SK-N-SH (cell line): ENCODE results near the gene ZNF518A. TPM values are rescaled to one million over a fixed set of nuclear protein-coding genes. Genes with fewer than 3 reads are reported as not detected.

Source experiments
- CTCF ChIA-PET: fragments of 300-600, 350-600 bp; formaldehyde crosslinking; extraction: SDS; loops from one replicate; lab custom pipeline; 2021; lab: Yijun Ruan, JAX
- POLR2A ChIA-PET: fragments of 350-600 bp; sonication (Branson Sonifier 250); formaldehyde crosslinking; extraction: SDS; loops from one replicate; lab custom pipeline; 2020; ENCODE audit warnings: antibody characterized with exemption, inconsistent platforms; lab: Yijun Ruan, JAX
- DNase-seq: peaks from one replicate; pipeline ENCODE4 v3.0.0; 2012
- H2AFZ ChIP-seq: fragments of 200-600 bp; sonication (generic); 2 replicates; pipeline ENCODE4 v1.8.1; 2016; ENCODE audit warnings: antibody characterized with exemption, mild to moderate bottlenecking, low read depth
- H3F3A ChIP-seq: fragments of 200-600 bp; sonication (generic); replicated peaks from 2 replicates; pipeline ENCODE3; 2016; ENCODE audit warnings: antibody characterized with exemption, mild to moderate bottlenecking; ENCODE audit not compliant: insufficient read depth
- H3K27ac ChIP-seq, 2 experiments: fragments of 200-500 bp in 1 of 2; fragments of 200-600 bp in 1 of 2; sonication (Bioruptor generic) in 1 of 2; sonication (generic), shearing (Covaris generic) in 1 of 2; 2 replicates each; pipeline versions ENCODE4 v1.5.1 to v1.6.1; 2014 to 2016; ENCODE audit warnings: low read depth in 2 of 2, inconsistent platforms in 1 of 2, low read length in 1 of 2, mild to moderate bottlenecking in 1 of 2, mixed read lengths in 1 of 2
- H3K27me3 ChIP-seq: fragments of 200-600 bp; sonication (generic), shearing (Covaris generic); 2 replicates; pipeline ENCODE4 v1.6.1; 2016; ENCODE audit warnings: mixed run types; ENCODE audit not compliant: insufficient read depth
- H3K36me3 ChIP-seq, 2 experiments: fragments of 200-500 bp in 1 of 2; fragments of 200-600 bp in 1 of 2; sonication (Bioruptor generic) in 1 of 2; sonication (generic) in 1 of 2; replicated peaks in 1 of 2; 2 replicates each; pipeline versions ENCODE3 to v1.5.1; 2014 to 2016; ENCODE audit warnings: low read length in 1 of 2, mild to moderate bottlenecking in 1 of 2; ENCODE audit not compliant: insufficient read depth in 2 of 2, control insufficient read depth in 1 of 2
- H3K4me1 ChIP-seq, 2 experiments: fragments of 200-500 bp in 1 of 2; fragments of 200-600 bp in 1 of 2; sonication (Bioruptor generic) in 1 of 2; sonication (generic), shearing (Covaris generic) in 1 of 2; 2 replicates each; pipeline versions ENCODE4 v1.5.1 to v1.6.1; 2014 to 2016; ENCODE audit warnings: low read depth in 1 of 2, low read length in 1 of 2, mixed run types in 1 of 2; ENCODE audit not compliant: insufficient read depth in 2 of 2, control insufficient read depth in 1 of 2
- H3K4me2 ChIP-seq: fragments of 200-600 bp; sonication (generic), shearing (Covaris generic); 2 replicates; pipeline ENCODE4 v1.6.1; 2017; ENCODE audit warnings: mixed run types
- H3K4me3 ChIP-seq, 2 experiments: fragments of 200-500 bp in 1 of 2; fragments of 200-600 bp in 1 of 2; sonication (Bioruptor generic) in 1 of 2; sonication (generic), shearing (Covaris generic) in 1 of 2; 2 replicates each; pipeline versions ENCODE4 v1.5.1 to v1.8.1; 2014 to 2016; ENCODE audit warnings: low read depth in 2 of 2, inconsistent platforms in 1 of 2, low read length in 1 of 2, mild to moderate bottlenecking in 1 of 2, mixed read lengths in 1 of 2, moderate library complexity in 1 of 2
- H3K79me2 ChIP-seq: fragments of 200-600 bp; sonication (generic); 2 replicates; pipeline ENCODE4 v1.8.1; 2017; ENCODE audit warnings: mild to moderate bottlenecking; ENCODE audit not compliant: insufficient read depth
- H3K9ac ChIP-seq: fragments of 200-600 bp; sonication (generic); 2 replicates; pipeline ENCODE4 v1.6.1; 2017; ENCODE audit warnings: mixed run types
- H3K9me2 ChIP-seq: fragments of 200-600 bp; sonication (generic); 2 replicates; pipeline ENCODE4 v1.6.1; 2017; ENCODE audit warnings: mixed run types
- H3K9me3 ChIP-seq: fragments of 200-600 bp; sonication (generic); 2 replicates; pipeline ENCODE4 v1.6.1; 2017; ENCODE audit warnings: mixed run types, mild to moderate bottlenecking, moderate library complexity
- H4K20me1 ChIP-seq: fragments of 200-600 bp; sonication (generic); 2 replicates; pipeline ENCODE4 v1.6.1; 2017; ENCODE audit warnings: mild to moderate bottlenecking, mixed run types; ENCODE audit not compliant: insufficient read depth
- CHD2 ChIP-seq: fragments of 150-350 bp; IDR thresholded peaks from 2 replicates; pipeline ENCODE4 v1.6.1; 2018; ENCODE audit warnings: low read length; ENCODE audit not compliant: partially characterized antibody
- FOSL2 ChIP-seq: IDR thresholded peaks from 2 replicates; pipeline ENCODE4 v1.4.0; 2012; ENCODE audit warnings: low read depth, mild to moderate bottlenecking, moderate library complexity, borderline replicate concordance
- FOXJ3 ChIP-seq: sonication (generic); formaldehyde crosslinking; IDR thresholded peaks from 2 replicates; pipeline ENCODE4 v1.5.1; 2020; ENCODE audit warnings: mild to moderate bottlenecking, missing genetic modification reagents
- FOXM1 ChIP-seq: IDR thresholded peaks from 2 replicates; pipeline ENCODE4 v1.4.0; 2012; ENCODE audit warnings: low read depth, mild to moderate bottlenecking
- GABPA ChIP-seq: IDR thresholded peaks from 2 replicates; pipeline ENCODE4 v1.4.0; 2012; ENCODE audit warnings: low read depth, mild to moderate bottlenecking
- GATA2 ChIP-seq: sonication (generic); formaldehyde crosslinking; IDR thresholded peaks from 2 replicates; pipeline ENCODE4 v1.5.0; 2020; ENCODE audit warnings: mild to moderate bottlenecking, missing genetic modification reagents
- MXI1 ChIP-seq: IDR thresholded peaks from 2 replicates; pipeline ENCODE4 v1.6.1; 2012; ENCODE audit warnings: mild to moderate bottlenecking, low read depth, low read length, improper control_type of control experiment
- NRF1 ChIP-seq: IDR thresholded peaks from 2 replicates; pipeline ENCODE4 v1.6.1; 2012; ENCODE audit warnings: low read depth, mild to moderate bottlenecking, low read length
- POLR2AphosphoS5 ChIP-seq: IDR thresholded peaks from 2 replicates; pipeline ENCODE4 v1.6.1; 2012; ENCODE audit warnings: low read depth, low read length
- RAD21 ChIP-seq: IDR thresholded peaks from 2 replicates; pipeline ENCODE4 v1.6.1; 2012; ENCODE audit warnings: mild to moderate bottlenecking, low read length
- SIN3A ChIP-seq: IDR thresholded peaks from 2 replicates; pipeline ENCODE4 v1.6.1; 2012; ENCODE audit warnings: low read depth, mild to moderate bottlenecking, low read length, moderate library complexity, borderline replicate concordance
- SMC3 ChIP-seq: IDR thresholded peaks from 2 replicates; pipeline ENCODE4 v1.6.1; 2012; ENCODE audit warnings: low read depth, low read length, improper control_type of control experiment
- TEAD4 ChIP-seq: IDR thresholded peaks from 2 replicates; pipeline ENCODE4 v1.4.0; 2012; ENCODE audit warnings: mild to moderate bottlenecking, borderline replicate concordance; ENCODE audit not compliant: insufficient read depth
- YY1 ChIP-seq: IDR thresholded peaks from 2 replicates; pipeline ENCODE4 v1.4.0; 2012; ENCODE audit warnings: low read depth, mild to moderate bottlenecking
- WGBS: methylation state at CpG from one replicate; pipeline ENCODE4 v1.1.6; 2017; ENCODE audit warnings: low lambda C conversion rate; 5-methylcytosine and 5-hydroxymethylcytosine counted together
- polyA plus RNA-seq, 3 experiments: library from polyadenylated mRNA; depleted of rRNA; stranded (reverse); fragments of >200 nt; gene quantifications; 2 replicates each; pipeline ENCODE4 v1.2.3, GENCODE V29; 2012
- TF ChIP-seq, protein P1 (sequence below): IDR thresholded peaks from 2 replicates; pipeline ENCODE4; 2012
- TF ChIP-seq, protein P2 (sequence below): fragments of 200-600 bp; sonication (generic); IDR thresholded peaks from 2 replicates; pipeline ENCODE4 v1.6.1; 2017; ENCODE audit warnings: antibody characterized with exemption, mild to moderate bottlenecking, moderate library complexity

The ZNF518A gene
- polyA plus RNA-seq, 1 of the 3 experiments (the other 2 are of a cell fraction): 1.7 TPM

DNA sequence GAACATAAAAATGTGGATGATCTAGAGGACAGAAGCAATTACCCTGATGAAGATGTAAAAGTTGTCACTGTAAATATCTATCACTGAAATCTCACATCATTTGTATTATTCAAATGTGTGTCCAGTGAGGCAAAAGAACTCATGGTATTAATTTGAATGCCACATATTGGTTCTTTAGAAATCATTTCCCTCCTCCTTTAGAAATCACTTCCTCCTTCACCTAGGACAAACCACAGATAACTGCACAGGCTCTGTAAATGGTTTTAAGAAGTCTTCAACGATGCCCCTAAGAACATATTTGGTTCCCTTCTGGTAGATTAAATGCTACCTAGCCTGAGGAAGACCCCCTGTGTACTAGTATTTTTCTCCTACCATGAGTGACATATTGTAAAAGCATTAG is 33.1 kb upstream of the ZNF518A start:
- WGBS: 0% methylated on average over 1 of the region's 1 CpG
- Histone ChIP-seq H3K79me2 (no peaks in the 10 kb centered on the region), H3K4me1 (no peaks in the 10 kb centered on the region), H3K27ac (no peak overlapping the region), H3K9me2 (no peaks in the 10 kb centered on the region), H3K9me3 (no peaks in the 10 kb centered on the region), H3K36me3 (no peaks in the 10 kb centered on the region), H3F3A (no peaks in the 10 kb centered on the region), H3K4me2 (no peak overlapping the region), H3K27me3 (peaks cover 24% of the 10 kb centered on the region; the same call in 1 of the 2 replicates), H3K9ac (no peak overlapping the region), H3K4me3 (no peak overlapping the region), H2AFZ (no peak overlapping the region), H4K20me1 (no peaks in the 10 kb centered on the region)
- no peak for DNase-seq
- ChIA-PET CTCF (no interaction called here), POLR2A (interaction anchor here (1.5 kb wide), 1 partner anchor 33 kb away, joined by 5 read pairs; the partner anchor contains the start of gene ZNF518A)
- TF ChIP-seq, protein P1, sequence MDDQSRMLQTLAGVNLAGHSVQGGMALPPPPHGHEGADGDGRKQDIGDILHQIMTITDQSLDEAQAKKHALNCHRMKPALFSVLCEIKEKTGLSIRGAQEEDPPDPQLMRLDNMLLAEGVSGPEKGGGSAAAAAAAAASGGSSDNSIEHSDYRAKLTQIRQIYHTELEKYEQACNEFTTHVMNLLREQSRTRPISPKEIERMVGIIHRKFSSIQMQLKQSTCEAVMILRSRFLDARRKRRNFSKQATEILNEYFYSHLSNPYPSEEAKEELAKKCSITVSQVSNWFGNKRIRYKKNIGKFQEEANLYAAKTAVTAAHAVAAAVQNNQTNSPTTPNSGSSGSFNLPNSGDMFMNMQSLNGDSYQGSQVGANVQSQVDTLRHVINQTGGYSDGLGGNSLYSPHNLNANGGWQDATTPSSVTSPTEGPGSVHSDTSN: no peak
- no peak for TF ChIP-seq SIN3A
- TF ChIP-seq FOSL2: no peak
- no peak for TF ChIP-seq FOXJ3 (CRISPR knock-in tag)
- TF ChIP-seq TEAD4: no peak
- TF ChIP-seq YY1: no peak
- TF ChIP-seq POLR2AphosphoS5: no peak
- TF ChIP-seq NRF1: no peak
- TF ChIP-seq RAD21: no peak
- no peak for TF ChIP-seq FOXM1
- TF ChIP-seq GABPA: no peak

DNA sequence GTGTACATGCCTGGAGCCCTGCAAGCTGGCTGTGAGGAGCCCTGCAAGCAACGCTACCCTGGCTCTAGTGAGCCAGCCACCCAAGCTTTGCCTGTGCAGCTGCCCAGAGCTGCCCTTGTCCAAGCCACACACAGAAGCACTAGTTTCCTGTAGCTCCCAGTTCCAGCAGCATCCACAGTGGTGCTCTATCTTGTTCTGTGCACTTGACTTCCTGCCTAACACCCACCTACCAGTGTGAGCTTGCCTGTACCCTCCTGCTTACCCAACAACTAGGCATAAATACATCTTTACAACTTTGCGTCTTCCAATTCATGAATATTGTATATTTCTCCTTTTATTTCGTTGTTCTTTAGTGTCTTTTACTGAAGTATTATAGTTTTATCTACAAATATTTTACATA is 32.2 kb upstream of the ZNF518A start:
- H3K27ac ChIP-seq: no peak overlapping the region
- H4K20me1 ChIP-seq: no peaks in the 10 kb centered on the region
- no peak for TF ChIP-seq GATA2 (CRISPR knock-in tag)
- no peak for TF ChIP-seq CHD2
- no peak for TF ChIP-seq RAD21
- TF ChIP-seq FOXJ3 (CRISPR knock-in tag): no peak
- TF ChIP-seq, protein P2, sequence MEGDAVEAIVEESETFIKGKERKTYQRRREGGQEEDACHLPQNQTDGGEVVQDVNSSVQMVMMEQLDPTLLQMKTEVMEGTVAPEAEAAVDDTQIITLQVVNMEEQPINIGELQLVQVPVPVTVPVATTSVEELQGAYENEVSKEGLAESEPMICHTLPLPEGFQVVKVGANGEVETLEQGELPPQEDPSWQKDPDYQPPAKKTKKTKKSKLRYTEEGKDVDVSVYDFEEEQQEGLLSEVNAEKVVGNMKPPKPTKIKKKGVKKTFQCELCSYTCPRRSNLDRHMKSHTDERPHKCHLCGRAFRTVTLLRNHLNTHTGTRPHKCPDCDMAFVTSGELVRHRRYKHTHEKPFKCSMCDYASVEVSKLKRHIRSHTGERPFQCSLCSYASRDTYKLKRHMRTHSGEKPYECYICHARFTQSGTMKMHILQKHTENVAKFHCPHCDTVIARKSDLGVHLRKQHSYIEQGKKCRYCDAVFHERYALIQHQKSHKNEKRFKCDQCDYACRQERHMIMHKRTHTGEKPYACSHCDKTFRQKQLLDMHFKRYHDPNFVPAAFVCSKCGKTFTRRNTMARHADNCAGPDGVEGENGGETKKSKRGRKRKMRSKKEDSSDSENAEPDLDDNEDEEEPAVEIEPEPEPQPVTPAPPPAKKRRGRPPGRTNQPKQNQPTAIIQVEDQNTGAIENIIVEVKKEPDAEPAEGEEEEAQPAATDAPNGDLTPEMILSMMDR: no peak
- no peak for TF ChIP-seq MXI1
- no peak for TF ChIP-seq SMC3
- TF ChIP-seq, protein P1: no peak
- TF ChIP-seq YY1: no peak
- no peak for DNase-seq
- H3K27me3 ChIP-seq: peaks cover 24% of the 10 kb centered on the region; the same call in 1 of the 2 replicates
- no peaks in the 10 kb centered on the region for H3K79me2 ChIP-seq
- no peak overlapping the region for H3K4me2 ChIP-seq
- WGBS: 20% methylated on average over 3 of the region's 3 CpGs
- no peak overlapping the region for H2AFZ ChIP-seq
- POLR2A ChIA-PET: interaction anchor here (1.5 kb wide), 1 partner anchor 32 kb away, joined by 5 read pairs; the partner anchor contains the start of gene ZNF518A
- no peak overlapping the region for H3K9ac ChIP-seq
- no peaks in the 10 kb centered on the region for H3K4me1 ChIP-seq
- CTCF ChIA-PET: no interaction called here
- H3F3A ChIP-seq: no peaks in the 10 kb centered on the region
- no peaks in the 10 kb centered on the region for H3K36me3 ChIP-seq
- no peaks in the 10 kb centered on the region for H3K9me2 ChIP-seq
- no peak overlapping the region for H3K4me3 ChIP-seq
- no peaks in the 10 kb centered on the region for H3K9me3 ChIP-seq
